Eye (tissue), 1 donor: ENCODE results near the gene EMP3.

Experiments
- DNase-seq: peaks from one replicate; pipeline ENCODE4 v3.0.0-alpha.2; 2015

The EMP3 gene

GRCh38 chr19:48318286-48318987 is 6.9 kb upstream of the EMP3 start:
- no peak for DNase-seq

- DNase-seq = peak; percentile 89
Measured at GRCh38 chr19:48319647-48320541, 5.5 kb upstream of the EMP3 start.

GRCh38 chr19:48321372-48321621 is 4.1 kb upstream of the EMP3 start:
- peak; percentile 97 for DNase-seq

DNA sequence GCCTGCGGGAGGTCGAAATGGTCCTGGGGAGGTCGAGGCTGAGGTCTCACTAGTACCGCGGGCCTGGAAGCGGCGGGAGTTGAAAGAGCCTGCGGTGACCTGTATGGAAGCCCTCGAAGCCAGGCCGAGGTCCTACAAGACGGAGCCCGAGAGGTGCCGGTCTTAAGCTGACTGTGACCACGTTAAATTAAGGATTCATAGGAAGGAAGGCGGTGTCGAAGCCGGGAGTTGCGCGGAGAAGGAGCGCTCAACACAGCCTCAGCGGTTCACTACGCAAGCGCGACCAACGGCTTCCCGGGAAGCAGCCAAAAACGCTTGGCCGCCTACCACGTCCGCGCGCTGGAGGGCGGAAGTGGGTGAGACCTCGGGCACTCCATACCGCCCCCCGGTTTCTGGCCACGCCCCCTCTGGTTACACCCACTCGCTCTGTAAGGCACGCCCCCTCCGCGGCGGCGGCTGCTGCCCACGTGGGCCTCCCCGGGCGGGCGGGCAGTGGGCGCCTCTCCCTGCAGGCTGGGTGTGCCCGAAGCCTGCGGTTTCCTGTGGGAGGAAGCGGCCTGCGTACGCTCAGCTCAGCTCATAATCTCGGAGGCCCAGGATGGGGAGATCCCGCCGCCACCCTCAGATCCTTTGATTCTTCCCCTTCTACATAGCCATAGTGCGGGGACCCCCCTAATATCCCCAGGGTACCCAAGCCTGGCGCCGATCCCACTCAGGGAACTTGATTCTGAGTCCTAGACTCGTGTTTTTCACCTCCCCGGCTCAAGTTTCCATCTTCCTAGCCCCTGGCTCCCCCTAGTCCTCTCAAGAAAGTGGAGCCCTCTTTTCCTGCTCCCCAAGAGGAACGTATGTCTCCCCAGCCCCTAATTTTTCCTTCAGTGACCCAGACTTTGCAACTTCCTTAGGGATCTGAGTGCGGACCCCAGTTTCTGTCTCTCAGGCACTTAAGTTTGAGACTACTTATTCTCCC is 3.4 kb upstream of the EMP3 start:
- peak; percentile 98 for DNase-seq

- no peak for DNase-seq
Measured at GRCh38 chr19:48329167-48329891, 4.0 kb downstream of the EMP3 start.

- peak; percentile 95 for DNase-seq
Measured at GRCh38 chr19:48330012-48330681, 4.8 kb downstream of the EMP3 start.

- no peak for DNase-seq
Measured at GRCh38 chr19:48332351-48332661, 7.0 kb downstream of the EMP3 start.

DNA sequence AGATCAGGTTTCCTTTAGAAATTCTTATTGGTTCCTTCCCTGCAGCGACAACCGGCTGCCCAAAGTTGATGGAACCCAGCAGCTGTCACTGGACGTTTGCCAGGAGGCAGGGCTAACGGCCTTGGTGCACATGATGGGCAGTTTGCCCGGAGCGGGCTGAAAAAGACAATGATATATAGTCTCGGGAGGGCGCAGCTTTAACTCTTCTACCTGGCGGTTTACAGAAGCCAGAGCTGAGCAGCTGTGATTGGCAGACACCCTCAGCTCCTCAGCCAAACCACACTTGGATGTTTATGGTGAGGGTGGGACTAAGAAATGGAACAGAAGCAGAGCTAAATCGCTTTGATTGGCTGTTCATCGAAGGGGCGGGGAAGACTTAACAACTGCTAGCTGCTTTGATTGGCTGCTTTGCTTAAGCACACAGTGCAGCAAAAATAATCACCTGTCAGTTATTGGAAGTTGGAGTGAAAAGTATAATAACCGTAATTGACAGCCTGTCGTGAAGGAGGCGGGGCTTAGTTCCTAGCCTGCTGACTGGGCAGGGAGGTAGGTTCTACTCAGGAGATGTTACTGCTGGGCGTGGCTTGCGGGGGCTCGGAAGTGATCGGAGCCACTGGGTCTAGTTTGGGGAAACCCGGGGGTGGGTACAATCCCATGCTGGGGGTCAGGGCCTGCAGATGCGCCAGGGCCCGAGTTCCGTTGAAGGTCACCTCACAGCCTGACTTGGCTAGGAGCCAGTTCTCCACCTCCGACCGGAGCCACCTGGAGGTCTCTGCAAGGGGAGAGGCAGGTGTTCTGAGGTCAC is 7.5 kb downstream of the EMP3 start:
- DNase-seq = peak; percentile 97

GRCh38 chr19:48333467-48334384 is 8.4 kb downstream of the EMP3 start:
- peak; percentile 90 for DNase-seq

DNA sequence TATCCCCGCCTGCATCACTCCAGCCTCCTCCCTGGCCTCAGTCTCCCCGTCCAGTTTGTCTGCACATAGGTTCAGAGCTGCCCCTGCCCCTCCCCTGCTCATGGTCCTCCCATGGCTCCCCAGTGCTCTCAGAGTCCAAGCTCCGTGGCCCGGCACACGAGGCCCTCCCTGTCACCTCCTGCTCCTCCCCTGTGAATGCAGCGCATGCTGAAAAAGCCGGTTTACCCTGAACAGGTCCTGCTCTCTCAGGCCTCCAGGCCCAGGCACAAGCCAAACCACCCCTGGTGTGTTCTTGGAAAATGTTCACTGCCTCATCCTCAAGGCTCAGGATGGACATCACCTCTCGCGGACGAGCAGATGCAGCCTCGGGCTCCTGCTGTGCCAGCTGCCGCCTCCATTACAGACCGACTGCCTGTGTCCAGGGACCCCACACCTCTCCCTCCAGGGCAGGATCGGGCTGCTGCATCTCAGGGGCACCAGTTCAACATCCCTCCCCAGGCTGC is 13.0 kb downstream of the EMP3 start:
- DNase-seq = no peak

DNA sequence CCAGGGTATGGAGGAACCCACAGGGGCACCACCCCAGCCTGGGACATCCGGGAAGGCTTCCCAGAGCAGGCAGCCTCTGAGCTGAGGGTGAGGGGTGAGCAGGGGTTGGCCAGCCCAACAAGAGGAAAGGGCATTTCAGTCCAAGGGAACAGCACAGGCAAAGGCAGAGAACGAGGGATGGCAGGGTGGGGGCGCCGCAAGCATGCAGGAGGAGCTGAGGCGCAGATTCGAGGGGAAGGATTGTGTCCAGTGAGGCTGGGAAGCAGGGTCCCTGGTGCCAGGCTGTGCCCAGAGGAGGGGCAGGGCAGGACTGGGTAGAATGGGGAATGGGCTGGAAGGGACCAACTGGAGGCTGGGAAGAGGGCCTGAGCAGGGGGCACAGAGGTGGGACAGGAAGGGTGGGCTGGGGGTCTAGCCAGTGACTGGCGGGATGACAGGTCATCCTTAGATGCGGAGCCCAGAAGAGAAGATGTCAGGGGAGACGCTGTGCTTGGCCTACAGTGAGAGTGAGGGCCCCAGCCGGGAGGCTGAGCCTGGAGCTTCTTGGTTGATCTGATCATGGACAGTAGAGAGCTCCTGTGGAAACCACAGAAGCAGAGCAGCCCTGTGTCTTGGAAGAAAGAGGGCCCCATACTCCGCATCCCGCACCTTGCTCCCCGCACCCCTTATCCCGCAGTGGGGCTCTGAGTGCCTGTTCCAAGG is 13.6 kb downstream of the EMP3 start:
- DNase-seq = no peak

DNA sequence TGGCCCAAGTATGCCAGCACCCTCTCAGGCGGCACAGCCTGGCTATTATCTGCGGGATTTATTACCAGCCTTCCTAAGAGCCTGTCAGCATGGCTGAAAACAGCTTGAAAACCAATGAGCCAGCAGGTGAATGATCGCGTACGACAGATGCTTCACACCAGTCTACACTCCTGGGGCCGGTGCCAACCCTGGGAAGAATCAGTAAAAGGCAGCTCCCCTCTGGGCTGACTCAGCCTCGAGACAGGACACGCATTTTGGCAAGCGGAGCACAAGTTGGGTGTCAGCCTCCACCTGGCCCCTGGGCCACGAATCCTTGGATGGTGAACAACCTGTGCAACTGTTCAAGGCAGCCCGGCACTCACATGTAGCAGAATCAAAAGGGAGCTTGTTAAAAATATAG is 15.6 kb downstream of the EMP3 start:
- peak; percentile 53 for DNase-seq

DNA sequence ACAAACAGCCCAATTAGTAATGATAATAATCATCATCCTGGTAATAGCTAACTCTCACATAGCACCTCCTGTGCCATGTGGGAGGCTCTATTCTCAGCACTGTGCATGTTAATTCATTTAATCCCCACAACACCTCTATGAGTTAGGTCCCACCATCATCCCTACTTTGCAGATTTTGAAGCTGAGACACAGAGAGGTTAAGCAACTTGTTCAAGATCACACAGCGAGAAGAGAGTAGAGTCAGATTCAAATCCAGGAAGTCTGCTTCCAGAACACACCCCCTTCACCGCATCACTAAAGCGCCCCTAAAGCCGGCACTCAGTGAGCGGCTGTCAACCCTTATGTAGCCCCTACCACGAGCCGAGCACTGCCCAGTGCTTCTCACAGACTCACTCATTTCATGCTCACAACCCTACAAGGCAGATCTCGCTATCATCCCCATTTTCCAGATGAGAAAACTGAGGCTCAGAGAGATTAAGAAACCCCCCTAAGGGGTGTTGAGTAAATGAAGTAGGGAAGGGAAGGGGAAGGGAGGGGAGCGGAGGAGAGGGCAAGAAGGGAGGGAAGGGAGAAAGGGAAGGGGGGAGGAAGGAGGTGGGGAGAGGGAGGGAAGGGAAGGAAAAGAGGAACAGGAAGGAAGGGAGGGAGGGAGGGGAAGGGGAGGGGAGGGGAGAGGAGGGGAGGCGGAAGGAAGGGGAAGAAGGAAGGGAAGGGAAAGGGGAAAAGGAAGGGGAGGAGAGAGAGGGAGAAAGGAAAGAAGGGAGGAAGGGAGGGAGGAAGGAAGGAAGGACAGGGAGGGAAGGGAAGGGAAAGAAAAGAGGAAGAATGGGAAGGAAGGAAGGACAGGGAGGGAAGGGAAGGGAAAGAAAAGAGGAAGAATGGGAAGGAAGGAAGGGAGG is 16.4 kb downstream of the EMP3 start:
- no peak for DNase-seq

DNA sequence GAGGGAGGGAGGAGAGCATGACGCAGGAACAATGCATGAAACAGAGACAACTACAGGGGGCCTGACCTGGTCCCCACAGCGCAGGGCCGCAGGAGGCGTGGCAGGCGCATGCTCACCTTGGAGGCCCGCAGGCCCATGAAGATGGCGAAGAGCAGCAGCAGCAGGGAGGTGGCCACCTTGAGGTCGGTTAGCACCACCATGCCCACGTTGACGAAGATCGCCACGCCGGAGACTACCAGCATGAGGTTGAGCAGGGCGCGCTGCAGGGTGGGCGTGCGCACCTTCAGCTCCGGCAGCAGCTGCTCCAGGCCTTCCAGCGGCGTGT is 17.0 kb downstream of the EMP3 start:
- DNase-seq = no peak

DNA sequence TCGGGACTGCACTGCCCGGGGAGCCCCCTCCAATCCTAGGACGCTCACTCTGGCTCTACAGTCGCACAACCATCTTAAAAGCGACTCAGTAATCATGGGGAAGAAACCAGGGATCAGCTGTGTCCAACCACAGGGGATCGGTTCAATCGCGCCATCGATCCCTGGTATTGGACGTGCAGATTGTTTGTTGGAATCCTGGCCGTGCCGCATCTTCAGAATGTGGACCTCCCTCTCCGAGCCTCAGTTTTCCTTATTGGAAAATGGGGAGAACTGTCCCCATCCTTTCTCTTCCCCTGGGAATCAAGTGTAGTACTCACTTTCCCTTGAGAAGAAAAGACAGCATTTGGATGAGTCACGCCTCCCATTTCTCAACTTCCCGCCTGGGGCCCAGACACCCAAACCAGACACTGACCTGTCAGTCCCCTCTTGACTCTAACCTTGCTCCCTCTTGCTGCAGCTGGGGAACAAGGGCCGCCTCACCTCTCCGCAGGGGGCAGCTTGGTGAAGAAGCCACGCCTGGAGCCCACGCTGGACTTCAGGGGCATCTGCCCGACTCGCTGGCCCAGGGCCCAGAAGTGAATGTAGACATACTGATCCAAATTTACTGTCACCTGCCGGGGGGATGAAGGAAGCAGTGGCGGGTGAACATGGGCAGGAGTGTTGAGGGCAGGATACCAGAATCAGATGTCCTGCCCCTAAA is 17.6 kb downstream of the EMP3 start:
- DNase-seq = no peak

DNA sequence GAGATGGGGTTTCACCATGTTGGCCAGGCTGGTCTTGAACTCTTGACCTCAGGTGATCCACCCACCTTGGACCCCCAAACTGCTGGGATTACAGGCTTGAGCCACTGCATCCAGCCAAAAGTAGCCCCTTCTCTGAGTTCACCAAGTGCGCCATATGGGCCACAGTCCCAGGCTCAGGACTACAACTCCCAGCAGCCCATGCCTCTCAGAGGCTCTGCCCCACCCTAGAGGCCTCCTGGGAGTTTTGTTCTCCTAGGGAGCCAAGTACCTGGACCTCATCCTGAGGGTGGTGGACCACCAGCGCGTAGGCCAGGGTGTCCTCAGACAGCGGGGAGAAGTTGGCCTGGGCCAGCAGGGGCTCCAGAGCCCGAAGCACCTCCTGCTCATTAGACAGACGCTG is 19.5 kb downstream of the EMP3 start:
- DNase-seq = no peak

DNA sequence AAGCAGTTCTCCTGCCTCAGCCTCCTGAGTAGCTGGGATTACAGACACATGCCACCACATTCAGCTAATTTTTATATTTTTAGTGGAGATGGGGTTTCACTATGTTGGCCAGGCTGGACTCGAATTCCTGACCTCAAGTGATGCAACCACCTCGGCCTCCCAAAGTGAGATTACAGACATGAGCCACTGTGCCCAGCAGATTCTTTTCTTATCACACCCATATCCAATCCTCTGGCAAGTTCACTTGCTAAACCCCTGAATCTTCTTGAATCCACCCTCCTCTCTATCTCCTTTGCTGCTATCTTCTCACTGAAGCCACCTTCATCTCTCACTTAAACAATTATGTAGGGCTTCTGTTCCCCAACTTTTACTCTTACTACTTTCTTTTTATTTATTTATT is 20.8 kb downstream of the EMP3 start:
- no peak for DNase-seq

DNA sequence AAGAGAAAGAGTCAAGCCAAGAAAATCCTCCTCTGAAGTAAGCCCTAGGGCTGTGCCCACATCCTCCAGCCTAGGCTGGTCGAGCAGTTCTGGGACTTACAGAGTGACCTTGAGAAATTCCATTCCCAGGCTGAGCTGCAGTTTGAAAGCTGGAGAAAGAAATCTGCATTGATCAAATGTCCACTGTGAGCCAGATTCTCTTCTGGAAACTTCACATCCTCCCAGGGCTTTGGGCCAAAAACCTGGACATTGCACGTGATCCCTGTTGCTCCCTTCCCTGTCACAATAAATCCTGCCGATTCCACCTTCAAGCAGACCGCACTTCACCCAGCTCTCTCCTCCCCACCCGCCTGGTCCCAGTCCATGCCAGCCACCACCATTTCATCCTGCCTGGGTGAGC is 22.7 kb downstream of the EMP3 start:
- no peak for DNase-seq
